ENCODE measurements around the gene PSD. TPM values are rescaled to one million over a fixed set of nuclear protein-coding genes. Genes with fewer than 3 reads are reported as not detected.

The PSD gene
- total and polyA plus RNA-seq, 9 of the 15 experiments (the other 6 are each of a cell fraction or from before 2014, with no cell fraction given): 0.11 to 1.7 (median 0.54) TPM; not detected in 2

DNA sequence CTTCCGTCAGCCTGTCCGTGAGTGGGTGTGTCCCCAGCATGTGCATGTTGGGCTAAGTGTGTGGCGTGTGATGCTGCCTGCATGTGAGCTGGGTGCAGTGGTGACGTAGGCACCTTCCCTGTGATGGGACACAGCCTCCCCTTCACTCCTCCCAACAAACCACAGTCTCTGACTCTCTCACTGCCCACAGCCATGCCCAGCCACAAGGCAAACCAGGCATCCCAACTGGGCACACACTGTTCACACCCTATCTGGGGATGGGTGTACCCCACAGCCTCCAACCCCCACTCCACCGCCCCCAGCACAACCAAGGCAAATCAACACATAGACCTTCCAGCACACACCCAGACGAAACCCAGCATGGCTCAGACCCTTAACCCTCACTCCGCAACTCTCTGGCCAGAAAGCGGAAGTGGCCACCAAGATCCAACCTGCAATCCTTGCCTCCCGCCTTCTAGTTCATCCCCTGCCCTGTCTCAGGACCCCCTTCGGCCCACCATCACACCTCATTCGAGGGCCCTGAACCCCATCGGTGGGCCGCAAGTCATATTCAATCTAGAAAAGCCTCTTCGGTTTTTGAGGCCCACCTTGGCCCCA, 10.4 kb downstream of the PSD start:
- H3K9me1 ChIP-seq (ENCODE audit: control insufficient read depth, insufficient read depth, low read length): no peaks in the 10 kb centered on the region
- no peak for DNase-seq (ENCODE audit: extremely low read depth in 1 of 4, low spot score in 3 of 4)
- H3K4me1 ChIP-seq (replicated peaks in 1 of 2; ENCODE audit: control insufficient read depth in 2 of 2, insufficient read depth in 2 of 2, low read length in 2 of 2): peaks cover 3 to 47% of the 10 kb centered on the region in 2 experiments; a peak in 4 of 5 replicates
- no peaks in the 10 kb centered on the region for H4K20me1 ChIP-seq (replicated peaks; ENCODE audit: control insufficient read depth, insufficient read depth, low read length)
- in situ Hi-C loops (cut with MboI): no loop called here
- H3K4me3 ChIP-seq: no peak overlapping the region
- H3K27me3 ChIP-seq (ENCODE audit: control insufficient read depth in 2 of 2, insufficient read depth in 2 of 2, low read length in 2 of 2): peaks cover 10 to 49% of the 10 kb centered on the region in 2 experiments; a peak in 3 of 5 replicates
- CTCF ChIA-PET (ENCODE audit: low intra/inter-chr PET ratio): no interaction called here
- no peak overlapping the region for H3K9ac ChIP-seq (ENCODE audit: insufficient read depth in 1 of 2, low read depth in 2 of 2, low read length in 2 of 2)
- H2AFZ ChIP-seq (ENCODE audit: low read depth, low read length): no peak overlapping the region
- no peaks in the 10 kb centered on the region for H3K36me3 ChIP-seq (ENCODE audit: control insufficient read depth, insufficient read depth, low read length)
- no TSS peak for BruUV-seq (replicated peaks)
- H3K9me3 ChIP-seq (replicated peaks; ENCODE audit: control insufficient read depth, insufficient read depth, low read depth, low read length): no peaks in the 10 kb centered on the region
- no peak for ATAC-seq
- TF ChIP-seq ZBTB34 (CRISPR knock-in tag; IDR thresholded peaks at IDR 0.05) (no peak), PCBP1 (IDR thresholded peaks at IDR 0.05; ENCODE audit: low read depth, low read length, poor library complexity, severe bottlenecking) (no peak), SPI1 (IDR thresholded peaks at IDR 0.05; ENCODE audit: borderline replicate concordance, low read depth, low read length) (peak; percentile 57; the same call in 1 of the 2 replicates), CBFA2T3 (IDR thresholded peaks at IDR 0.05) (no peak), ZNF121 (CRISPR knock-in tag; conservative IDR thresholded peaks at IDR 0.05) (no peak)
- TF ChIP-seq, protein P1, sequence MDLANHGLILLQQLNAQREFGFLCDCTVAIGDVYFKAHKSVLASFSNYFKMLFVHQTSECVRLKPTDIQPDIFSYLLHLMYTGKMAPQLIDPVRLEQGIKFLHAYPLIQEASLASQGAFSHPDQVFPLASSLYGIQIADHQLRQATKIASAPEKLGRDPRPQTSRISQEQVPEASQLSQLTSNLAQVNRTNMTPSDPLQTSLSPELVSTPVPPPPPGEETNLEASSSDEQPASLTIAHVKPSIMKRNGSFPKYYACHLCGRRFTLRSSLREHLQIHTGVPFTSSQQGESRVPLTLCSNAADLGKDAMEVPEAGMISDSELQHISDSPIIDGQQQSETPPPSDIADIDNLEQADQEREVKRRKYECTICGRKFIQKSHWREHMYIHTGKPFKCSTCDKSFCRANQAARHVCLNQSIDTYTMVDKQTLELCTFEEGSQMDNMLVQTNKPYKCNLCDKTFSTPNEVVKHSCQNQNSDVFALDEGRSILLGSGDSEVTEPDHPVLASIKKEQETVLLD (IDR thresholded peaks at IDR 0.05): no peak
- H3K4me2 ChIP-seq (ENCODE audit: insufficient read depth, low read length): no peak overlapping the region
- H3K27ac ChIP-seq (ENCODE audit: extremely low read depth, low read depth, low read length): no peak overlapping the region
- no peaks in the 10 kb centered on the region for H3K79me2 ChIP-seq (ENCODE audit: control insufficient read depth, insufficient read depth, low read length)
- WGBS (ENCODE audit: insufficient coverage, low coverage, missing lambda C conversion rate): 44% methylated on average over 11 of the region's 14 CpGs
- intact Hi-C loops (cut with micrococcal nuclease): no loop called here
- POLR2A ChIA-PET: interaction anchor here (0.7 kb wide), 1 partner anchor 11 kb away, joined by 3 read pairs; no protein-coding TSS in a partner anchor
- no peak for FAIRE-seq
